SH-SY5Y (cell line): ENCODE results near the gene SEMA3F.

Experiments used
- GATA2 ChIP-seq: IDR thresholded peaks from 2 replicates; pipeline ENCODE4 v1.6.1; 2011; ENCODE audit warnings: mild to moderate bottlenecking, low read depth, low read length
- GATA3 ChIP-seq: IDR thresholded peaks from 2 replicates; pipeline ENCODE4 v1.6.1; 2011; ENCODE audit warnings: low read depth, mild to moderate bottlenecking, low read length, moderate library complexity

SEMA3F gene

DNA sequence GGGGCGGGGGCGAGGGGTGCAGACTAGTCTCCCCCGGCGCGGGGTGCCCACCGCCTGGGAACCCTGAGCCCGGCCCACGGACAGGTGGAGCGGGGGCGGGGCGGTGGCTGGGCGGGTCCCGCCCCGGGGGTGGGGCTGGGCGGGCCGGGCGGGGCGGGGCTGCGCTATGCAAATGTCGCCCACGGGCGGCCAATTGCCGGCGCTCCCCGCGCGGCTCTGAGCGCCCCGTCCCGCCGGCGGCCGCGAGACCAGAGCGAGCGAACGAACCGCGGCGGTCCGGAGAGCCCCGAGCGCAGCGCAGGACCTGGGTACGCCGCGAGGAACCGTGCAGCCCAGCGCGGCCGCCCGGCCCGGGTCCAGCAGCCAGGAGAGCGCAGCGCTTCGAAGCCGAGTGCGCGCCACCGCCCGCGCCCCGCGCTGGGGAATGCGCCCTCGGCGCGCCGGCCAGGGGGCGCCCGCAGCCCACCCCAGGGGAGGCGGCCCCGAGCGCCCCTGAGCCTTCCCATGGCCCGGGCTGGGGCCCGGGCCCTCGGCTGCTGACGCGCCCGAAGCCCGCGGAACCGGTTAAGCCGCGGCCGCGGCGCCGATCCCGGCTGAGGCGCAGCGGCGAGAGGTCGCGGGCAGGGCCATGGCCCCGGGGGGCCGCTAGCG is at the start of gene SEMA3F:
TSS of gene SEMA3F (plus strand) at position 485 of the 651 bp plus-strand sequence. CDS start 4,299 bp downstream, outside the sequence.
- TF ChIP-seq GATA3: no peak
- TF ChIP-seq GATA2: no peak

DNA sequence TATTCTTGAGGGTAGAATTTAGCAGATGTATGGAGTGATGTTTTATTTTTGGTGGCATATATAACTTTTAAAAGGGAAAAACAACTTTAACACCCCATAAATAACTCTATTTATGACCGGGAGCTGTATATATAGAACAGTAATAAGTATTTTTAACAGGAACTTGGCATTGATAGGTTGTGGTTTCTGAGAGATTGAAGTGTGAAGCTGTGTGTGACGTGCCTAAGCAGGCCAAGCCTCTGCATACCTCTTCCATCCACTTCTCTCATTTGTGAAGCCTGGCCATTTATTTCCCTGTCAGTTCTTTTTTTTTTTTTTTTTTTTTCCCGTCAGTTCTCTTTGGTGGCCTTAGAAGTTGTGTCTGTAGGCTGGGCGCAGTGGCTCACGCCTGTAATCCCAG is 43.4 kb upstream of the SEMA3F start:
- TF ChIP-seq GATA2 (no peak), GATA3 (no peak)

DNA sequence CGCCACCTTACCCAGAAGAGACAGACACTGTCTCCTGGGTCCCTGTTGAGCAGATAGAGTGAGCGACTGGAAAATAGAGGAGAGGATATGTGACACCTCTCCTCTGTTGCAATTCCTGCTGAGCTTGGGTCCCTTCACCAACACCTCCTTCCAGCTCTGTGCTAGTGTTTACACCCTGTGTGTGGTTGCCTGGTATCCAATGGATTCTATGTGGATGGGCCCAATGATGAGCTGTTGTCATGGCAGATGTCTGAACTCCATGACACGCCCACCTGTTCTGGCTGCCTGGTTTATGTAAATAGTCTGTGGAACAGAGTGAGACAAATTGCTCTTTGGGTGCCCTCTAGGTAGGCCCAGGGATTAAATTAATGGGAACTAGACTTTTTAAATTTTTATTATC is 42.7 kb upstream of the SEMA3F start:
- TF ChIP-seq GATA3 (no peak), GATA2 (no peak)

- TF ChIP-seq GATA3: no peak
- no peak for TF ChIP-seq GATA2
These were observed 38.0 kb upstream of the SEMA3F start for GRCh38 chr3:50117120-50117519.

DNA sequence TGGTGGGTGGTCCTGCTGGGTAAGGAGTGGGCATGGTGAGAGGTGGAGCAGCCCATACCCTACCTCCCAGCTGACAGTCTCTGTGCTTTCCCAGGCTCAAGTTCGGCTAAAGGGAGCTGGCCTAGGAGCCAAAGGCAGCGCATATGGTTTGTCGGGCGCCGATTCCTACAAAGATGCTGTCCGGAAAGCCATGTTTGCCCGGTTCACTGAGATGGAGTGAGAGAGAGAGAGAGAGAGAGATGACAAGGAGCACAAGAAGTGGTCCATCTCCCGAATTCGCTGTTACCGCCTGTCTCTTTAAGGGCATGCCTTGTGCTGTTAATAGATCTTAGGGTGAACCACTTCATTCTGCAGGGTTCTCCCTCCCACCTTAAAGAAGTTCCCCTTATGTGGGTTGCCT is 36.9 kb upstream of the SEMA3F start:
- TF ChIP-seq GATA2 (no peak), GATA3 (no peak)

GRCh38 chr3:50119786-50120185 is 35.3 kb upstream of the SEMA3F start:
- no peak for TF ChIP-seq GATA3
- TF ChIP-seq GATA2: no peak

- TF ChIP-seq GATA2 (no peak), GATA3 (no peak)
These were observed 34.6 kb upstream of the SEMA3F start for GRCh38 chr3:50120364-50121071.

GRCh38 chr3:50121072-50122032 is 33.8 kb upstream of the SEMA3F start:
- TF ChIP-seq GATA3: no peak

DNA sequence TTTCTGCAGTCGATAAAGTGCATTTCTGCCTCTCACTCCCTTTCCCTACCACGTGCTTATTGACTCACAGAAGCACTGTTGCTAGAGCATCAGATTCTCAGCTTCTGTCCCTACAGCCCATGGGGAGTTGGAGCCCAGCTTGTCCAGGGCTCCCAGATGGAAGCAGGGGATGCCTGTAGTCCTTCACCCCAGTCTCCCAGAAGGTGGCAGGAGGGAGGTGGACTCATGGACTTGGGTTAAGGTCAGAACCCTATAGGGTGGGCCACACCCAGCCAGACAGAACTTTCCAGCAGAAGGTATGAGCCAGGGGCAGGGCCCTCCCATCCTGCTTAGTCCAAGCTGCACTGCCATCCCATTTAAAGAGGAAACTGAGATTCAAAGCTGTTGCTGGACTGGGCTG is 33.1 kb upstream of the SEMA3F start:
- TF ChIP-seq GATA2 (no peak), GATA3 (no peak)

GRCh38 chr3:50122661-50123391 is 32.3 kb upstream of the SEMA3F start:
- TF ChIP-seq GATA3: no peak
- no peak for TF ChIP-seq GATA2

- TF ChIP-seq GATA3 (no peak), GATA2 (no peak)
These were observed 31.6 kb upstream of the SEMA3F start for GRCh38 chr3:50123394-50124051.

GRCh38 chr3:50124052-50124799 is 30.9 kb upstream of the SEMA3F start:
- TF ChIP-seq GATA2: no peak
- TF ChIP-seq GATA3: no peak

DNA sequence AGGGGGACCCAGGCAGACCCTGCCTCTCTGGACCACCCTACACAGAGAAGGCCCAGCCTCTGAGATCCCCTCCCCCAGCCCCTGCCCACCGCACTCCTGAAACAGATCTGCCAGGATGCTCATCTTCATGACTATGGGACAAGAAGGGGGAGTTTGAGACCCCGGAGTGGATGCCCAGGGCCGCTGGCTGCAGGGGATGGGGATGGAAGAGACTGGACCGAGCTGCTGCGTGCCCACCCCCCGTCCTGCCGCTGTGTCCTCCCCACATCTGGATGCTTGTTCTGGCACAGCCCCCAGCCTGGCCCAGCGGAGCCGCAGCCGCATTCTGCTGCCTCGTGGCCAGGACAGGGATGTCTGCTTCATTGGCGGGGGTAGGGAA is 30.3 kb upstream of the SEMA3F start:
- TF ChIP-seq GATA3: no peak
- no peak for TF ChIP-seq GATA2
